Measurements from ENCODE around the gene CEL. TPM values are rescaled to one million over a fixed set of nuclear protein-coding genes. Genes with fewer than 3 reads are reported as not detected.

Gene CEL
- total and polyA plus RNA-seq, 10 of the 15 experiments (the other 5 are each of a cell fraction or from before 2014, with no cell fraction given), result 0.05 to 4.1 (median 0.29) TPM; not detected in 2

GRCh38 chr9:133032171-133032570 is 29.6 kb upstream of the CEL start:
- in situ Hi-C loops (cut with MboI) (no loop called here), intact Hi-C loops (cut with micrococcal nuclease; ENCODE audit: unreplicated experiment) (no loop called here)
- H3K27me3 ChIP-seq (replicated peaks in 1 of 2; ENCODE audit: control insufficient read depth in 2 of 2, insufficient read depth in 2 of 2, low read length in 1 of 2), result no peaks in the 10 kb centered on the region
- ATAC-seq (no peak), FAIRE-seq (no peak), DNase-seq (ENCODE audit: low read depth, low spot score) (no peak)
- ChIA-PET POLR2A (interaction anchor here (0.7 to 2.2 kb wide), 4 partner anchors 70 to 118 kb away, joined by 3 to 17 read pairs (median 4); no protein-coding TSS in a partner anchor), SMC1A (ENCODE audit: uncharacterized antibody, unreplicated experiment) (interaction anchor here (0.7 to 6.9 kb wide), 4 partner anchors 8 to 112 kb away, joined by 3 to 31 read pairs (median 4); no protein-coding TSS in a partner anchor), CTCF (interaction anchor here (1.0 to 5.1 kb wide), 6 partner anchors 9 to 148 kb away, joined by 3 to 52 read pairs (median 20); no protein-coding TSS in a partner anchor), RAD21 (ENCODE audit: unreplicated experiment) (no interaction called here)
- WGBS (ENCODE audit: insufficient coverage, insufficient replicate concordance, low lambda C conversion rate, missing lambda C conversion rate), result 94% methylated on average over 10 of the region's 10 CpGs
- peak overlapping the region; percentile 77; the same call in 1 of the 2 replicates for H3K4me3 ChIP-seq
- BruUV-seq (replicated peaks), result no TSS peak
- H3K4me2 ChIP-seq (ENCODE audit: control insufficient read depth, insufficient read depth), result peak overlapping the region; percentile 91
- no peaks in the 10 kb centered on the region; the same call in 2 of the 3 replicates for H3K9me3 ChIP-seq (replicated peaks; ENCODE audit: control insufficient read depth, insufficient read depth, low read length)
- peaks cover 13% of the 10 kb centered on the region for H3K4me1 ChIP-seq (ENCODE audit: control insufficient read depth, insufficient read depth, low read length)
- no peak overlapping the region for H2AFZ ChIP-seq (ENCODE audit: control insufficient read depth, low read depth, low read length)
- peaks cover 53% of the 10 kb centered on the region for H3K79me2 ChIP-seq (ENCODE audit: control insufficient read depth, insufficient read depth, low read length)
- no peak overlapping the region for H3K9ac ChIP-seq (ENCODE audit: control insufficient read depth, insufficient read depth, low read length)
- H3K36me3 ChIP-seq (ENCODE audit: control insufficient read depth in 2 of 2, insufficient read depth in 2 of 2, low read length in 1 of 2), result peaks cover 0 to 2% of the 10 kb centered on the region in 2 experiments; a peak in 1 of 4 replicates
- no peaks in the 10 kb centered on the region; the same call in 1 of the 2 replicates for H4K20me1 ChIP-seq (ENCODE audit: control insufficient read depth, insufficient read depth)
- H3K27ac ChIP-seq (ENCODE audit: control insufficient read depth, insufficient read depth), result no peak overlapping the region
- TF ChIP-seq NFXL1 (IDR thresholded peaks at IDR 0.05; ENCODE audit: borderline replicate concordance) (no peak), MAX (IDR thresholded peaks at IDR 0.05; ENCODE audit: low read depth, low read length) (no peak)

DNA sequence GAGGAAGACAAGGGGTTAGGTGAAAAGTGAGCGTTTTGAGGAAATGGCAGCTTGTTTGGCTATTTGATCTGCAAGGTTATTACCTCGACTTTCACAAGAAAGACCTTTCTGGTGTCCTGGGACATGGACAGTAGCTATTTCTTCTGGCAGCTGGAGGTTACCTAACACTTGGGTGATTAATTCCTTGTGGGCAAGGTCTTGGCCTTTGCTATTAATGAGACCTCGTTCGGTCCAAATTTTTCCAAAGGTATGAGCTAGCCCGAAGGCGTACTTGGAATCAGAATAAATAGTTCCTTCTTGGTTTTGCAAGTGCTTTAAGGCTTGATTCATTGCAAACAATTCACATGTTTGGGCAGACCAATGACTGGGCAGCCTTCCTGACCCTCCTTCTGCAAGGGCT is 26.1 kb upstream of the CEL start:
- Histone ChIP-seq H3K4me1 (ENCODE audit: control insufficient read depth, insufficient read depth, low read length) (peaks cover 6% of the 10 kb centered on the region), H4K20me1 (ENCODE audit: control insufficient read depth, insufficient read depth) (no peaks in the 10 kb centered on the region; the same call in 1 of the 2 replicates), H2AFZ (ENCODE audit: control insufficient read depth, low read depth, low read length) (no peak overlapping the region), H3K27ac (ENCODE audit: control insufficient read depth, insufficient read depth) (no peak overlapping the region), H3K4me3 (no peak overlapping the region), H3K9me3 (replicated peaks; ENCODE audit: control insufficient read depth, insufficient read depth, low read length) (no peaks in the 10 kb centered on the region), H3K36me3 (ENCODE audit: control insufficient read depth in 2 of 2, insufficient read depth in 2 of 2, low read length in 1 of 2) (peaks cover 0 to 6% of the 10 kb centered on the region in 2 experiments; a peak in 1 of 4 replicates), H3K9ac (ENCODE audit: control insufficient read depth, insufficient read depth, low read length) (no peak overlapping the region), H3K79me2 (ENCODE audit: control insufficient read depth, insufficient read depth, low read length) (peaks cover 48% of the 10 kb centered on the region), H3K27me3 (replicated peaks in 1 of 2; ENCODE audit: control insufficient read depth in 2 of 2, insufficient read depth in 2 of 2, low read length in 1 of 2) (no peaks in the 10 kb centered on the region), H3K4me2 (ENCODE audit: control insufficient read depth, insufficient read depth) (no peak overlapping the region)
- ChIA-PET RAD21 (ENCODE audit: unreplicated experiment) (no interaction called here), CTCF (interaction anchor here (0.7 to 3.5 kb wide), 5 partner anchors 8 to 112 kb away, joined by 3 to 25 read pairs (median 4); no protein-coding TSS in a partner anchor), SMC1A (ENCODE audit: uncharacterized antibody, unreplicated experiment) (interaction anchor here (6.9 kb wide), 1 partner anchor 12 kb away, joined by 31 read pairs; no protein-coding TSS in a partner anchor), POLR2A (no interaction called here)
- FAIRE-seq (no peak), ATAC-seq (no peak), DNase-seq (ENCODE audit: low read depth, low spot score) (no peak)
- WGBS (ENCODE audit: insufficient coverage, insufficient replicate concordance, low lambda C conversion rate, missing lambda C conversion rate), result 71% methylated on average over 6 of the region's 6 CpGs
- no TSS peak for BruUV-seq (replicated peaks)
- intact Hi-C loops (cut with micrococcal nuclease; ENCODE audit: unreplicated experiment) (no loop called here), in situ Hi-C loops (cut with MboI) (no loop called here)
- no peak for TF ChIP-seq SMAD5 (IDR thresholded peaks at IDR 0.05; ENCODE audit: low read depth)
- TF ChIP-seq TARDBP (IDR thresholded peaks at IDR 0.05; ENCODE audit: borderline replicate concordance), result no peak
- no peak for TF ChIP-seq EGR1 (IDR thresholded peaks at IDR 0.05; ENCODE audit: borderline replicate concordance in 1 of 2, low read depth in 2 of 2, low read length in 2 of 2)
- TF ChIP-seq USF1 (IDR thresholded peaks at IDR 0.05; ENCODE audit: borderline replicate concordance, extremely low read length, insufficient read depth, low read depth, low read length), result no peak
- no peak for TF ChIP-seq SUPT20H (IDR thresholded peaks at IDR 0.05; ENCODE audit: borderline replicate concordance, control insufficient read depth, low read depth, low read length)
- TF ChIP-seq CREM (IDR thresholded peaks at IDR 0.05; ENCODE audit: low read depth), result no peak
- TF ChIP-seq NR2C2 (IDR thresholded peaks at IDR 0.05; ENCODE audit: borderline replicate concordance, control insufficient read depth, insufficient read length, low read depth), result no peak
- TF ChIP-seq MXI1 (IDR thresholded peaks at IDR 0.05; ENCODE audit: low read depth, low read length), result no peak
- no peak for TF ChIP-seq KLF5 (IDR thresholded peaks at IDR 0.05; ENCODE audit: partially characterized antibody)
- TF ChIP-seq POLR2AphosphoS5 (IDR thresholded peaks at IDR 0.05; ENCODE audit: low read length), result no peak
